ENCODE measurements around the gene MARCO. TPM values are rescaled to one million over a fixed set of nuclear protein-coding genes. Genes with fewer than 3 reads are reported as not detected.
"Not testable (repeated sequence)": the region's sequence is repeated elsewhere in the genome, so short reads cannot be mapped to it uniquely, and the experiment has no call there.

Gene MARCO
- total RNA-seq, 1 donor from 2014 or later = 22.0 TPM

GRCh38 chr2:118991554-118991953, 49.6 kb downstream of the MARCO start:
- ATAC-seq = no peak
- no peak for DNase-seq (ENCODE audit: low spot score)
- intact Hi-C loops (cut with DNase I) = no loop called here

GRCh38 chr2:118992740-118993391, 50.9 kb downstream of the MARCO start:
- intact Hi-C loops (cut with DNase I) = no loop called here
- ATAC-seq (no peak), DNase-seq (ENCODE audit: low spot score) (no peak)

DNA sequence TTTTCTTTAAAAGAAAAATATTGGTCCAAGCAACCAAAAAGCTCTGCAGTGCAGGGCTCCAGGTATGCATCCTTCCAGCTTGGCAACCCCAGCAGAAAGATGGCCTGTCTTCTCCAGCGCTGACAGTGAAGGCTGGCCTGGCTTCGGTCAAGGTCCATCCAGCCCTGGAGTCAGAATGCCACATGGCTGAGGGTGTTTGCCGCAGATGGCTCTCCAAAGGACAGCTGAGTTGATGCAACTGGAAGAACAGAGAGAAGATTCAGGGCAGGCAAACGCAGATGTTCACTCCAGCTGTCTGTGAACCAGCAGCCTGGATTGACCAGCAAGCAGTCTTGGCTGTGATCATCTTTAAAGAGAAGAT, 51.4 kb downstream of the MARCO start:
- intact Hi-C loops (cut with DNase I) = no loop called here
- ATAC-seq = no peak
- DNase-seq (ENCODE audit: low spot score) = no peak

- intact Hi-C loops (cut with DNase I) = no loop called here
- ATAC-seq = no peak
- DNase-seq (ENCODE audit: low spot score) = no peak
Measured at GRCh38 chr2:118994172-118994700, 52.2 kb downstream of the MARCO start.

DNA sequence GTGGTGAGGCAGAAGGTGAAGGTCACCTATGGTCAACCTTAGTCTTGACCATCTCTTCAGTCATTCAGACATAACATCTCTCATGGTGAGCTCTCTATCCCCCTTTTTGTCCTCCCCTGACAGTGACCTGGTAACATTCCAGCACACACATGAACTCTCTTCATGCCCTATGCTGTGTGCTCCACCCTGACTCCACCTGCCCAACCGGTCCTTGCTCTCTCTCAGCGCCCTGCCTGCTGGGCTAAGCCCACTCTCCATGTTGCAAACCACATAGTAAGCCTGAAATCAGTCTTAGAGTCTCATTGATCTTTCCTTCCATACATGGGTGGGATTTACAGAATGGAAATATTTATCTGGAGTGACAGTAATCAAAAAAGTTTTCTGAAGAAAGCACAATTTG, 52.8 kb downstream of the MARCO start:
- no peak for DNase-seq (ENCODE audit: low spot score)
- intact Hi-C loops (cut with DNase I) = no loop called here

DNA sequence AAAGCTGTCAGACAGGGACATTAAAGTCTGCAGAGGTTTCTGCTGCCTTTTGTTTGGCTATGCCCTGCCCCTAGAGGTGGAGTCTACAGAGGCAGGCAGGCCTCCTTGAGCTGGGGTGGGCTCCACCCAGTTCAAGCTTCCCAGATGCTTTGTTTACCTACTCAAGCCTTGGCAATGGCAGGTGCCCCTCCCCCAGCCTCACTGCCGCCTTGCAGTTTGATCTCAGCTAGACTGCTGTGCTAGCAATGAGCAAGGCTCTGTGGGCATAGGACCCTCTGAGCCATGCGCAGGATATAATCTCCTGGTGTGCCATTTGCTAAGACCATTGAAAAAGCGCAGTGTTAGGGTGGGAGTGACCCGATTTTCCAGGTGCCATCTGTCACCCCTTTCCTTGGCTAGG, 61.9 kb downstream of the MARCO start:
- DNase-seq (ENCODE audit: low spot score); ATAC-seq; intact Hi-C loops (cut with DNase I): not testable (repeated sequence)

More for the DNA sequence above, 52.8 kb downstream of the MARCO start:
- no peak for ATAC-seq

GRCh38 chr2:119004602-119005001, 62.6 kb downstream of the MARCO start:
- intact Hi-C loops (cut with DNase I) = no loop called here
- DNase-seq (ENCODE audit: low spot score) (no peak), ATAC-seq (no peak)

GRCh38 chr2:119005051-119005450, 63.1 kb downstream of the MARCO start:
- intact Hi-C loops (cut with DNase I) = no loop called here
- DNase-seq (ENCODE audit: low spot score) (no peak), ATAC-seq (no peak)

- no peak for DNase-seq (ENCODE audit: low spot score)
- intact Hi-C loops (cut with DNase I) = no loop called here
- ATAC-seq = no peak
Measured at GRCh38 chr2:119005555-119005954, 63.6 kb downstream of the MARCO start.

- DNase-seq (ENCODE audit: low spot score) (no peak), ATAC-seq (no peak)
- intact Hi-C loops (cut with DNase I) = no loop called here
Measured at GRCh38 chr2:119006441-119006840, 64.4 kb downstream of the MARCO start.

DNA sequence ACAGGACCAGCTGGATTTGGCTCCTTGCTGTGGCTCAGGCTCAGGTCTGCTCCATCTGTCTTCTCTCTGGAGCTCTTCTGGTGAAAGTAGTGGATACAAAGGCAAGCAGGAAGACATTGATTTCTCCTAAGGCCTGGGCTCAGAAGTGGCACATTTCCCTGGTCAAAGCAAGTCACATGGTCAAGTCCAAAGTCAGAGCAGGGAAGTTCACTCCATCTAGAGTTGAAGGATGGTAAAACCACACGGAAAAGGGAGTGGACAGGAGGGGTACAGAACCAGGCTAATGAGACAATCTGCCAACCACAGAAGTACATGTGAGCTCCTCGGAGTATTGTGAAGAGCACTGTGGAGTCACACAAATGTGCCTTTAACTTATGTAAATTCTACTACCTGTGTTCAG, 66.1 kb downstream of the MARCO start:
- intact Hi-C loops (cut with DNase I) = no loop called here
- ATAC-seq (no peak), DNase-seq (ENCODE audit: low spot score) (no peak)

DNA sequence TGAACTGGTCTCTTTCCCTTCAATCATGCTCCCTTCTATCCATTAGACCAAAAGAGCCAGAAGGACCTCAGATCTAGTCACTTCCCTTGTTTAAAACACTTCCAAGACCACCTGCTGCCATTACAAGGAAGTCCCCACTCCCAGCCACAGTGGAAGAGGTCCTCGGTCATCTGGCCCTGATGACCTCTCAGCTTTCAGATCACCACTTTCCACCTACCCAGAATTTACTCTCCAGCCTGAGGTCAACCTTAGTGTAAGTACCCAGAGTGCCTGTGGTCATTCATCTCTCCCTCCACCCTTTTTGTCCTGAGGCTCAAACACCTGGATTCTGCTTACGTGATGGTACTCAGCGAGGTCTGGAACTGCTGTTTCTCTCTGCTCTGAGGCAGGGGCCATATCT, 67.1 kb downstream of the MARCO start:
- DNase-seq (ENCODE audit: low spot score) (no peak), ATAC-seq (no peak)
- intact Hi-C loops (cut with DNase I) = no loop called here

DNA sequence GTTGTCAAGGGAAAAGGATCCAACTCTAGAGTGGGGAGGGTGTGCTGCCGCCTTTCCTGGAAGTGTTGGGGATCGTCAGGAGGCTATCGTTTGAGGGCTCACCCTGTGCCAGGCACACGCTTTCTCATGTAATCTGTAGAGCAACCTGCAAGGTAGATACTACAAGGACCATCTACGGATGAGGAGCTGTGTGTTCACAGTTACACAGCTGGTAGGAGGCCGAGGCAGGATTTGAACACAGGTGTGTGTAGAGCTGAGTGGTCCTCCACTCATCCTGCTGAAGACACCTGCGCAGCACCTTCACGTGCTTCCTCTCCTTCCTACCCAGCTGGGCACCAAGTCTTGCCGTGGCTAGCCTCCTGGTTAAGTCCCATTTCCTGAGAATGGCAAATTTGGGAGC, 68.3 kb downstream of the MARCO start:
- DNase-seq (ENCODE audit: low spot score) (no peak), ATAC-seq (no peak)
- intact Hi-C loops (cut with DNase I) = no loop called here

GRCh38 chr2:119011162-119011909, 69.3 kb downstream of the MARCO start:
- no peak for DNase-seq (ENCODE audit: low spot score)
- peak; percentile 53 for ATAC-seq
- intact Hi-C loops (cut with DNase I) = no loop called here

DNA sequence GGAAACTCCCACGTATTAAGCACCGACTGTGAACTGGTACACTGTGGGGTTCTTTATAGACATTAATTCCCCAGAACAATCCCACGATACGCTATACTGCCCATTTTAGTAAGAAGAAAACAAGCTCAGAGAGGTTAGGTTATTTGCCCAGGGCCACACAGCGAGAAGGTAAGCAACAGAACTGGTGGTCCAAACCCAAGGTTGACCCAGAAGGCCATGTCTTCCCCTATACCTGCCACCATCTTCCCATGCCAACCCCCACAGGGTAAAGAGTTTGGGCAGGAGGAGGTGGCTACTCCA, 69.9 kb downstream of the MARCO start:
- intact Hi-C loops (cut with DNase I) = no loop called here
- no peak for ATAC-seq
- DNase-seq (ENCODE audit: low spot score) = no peak

DNA sequence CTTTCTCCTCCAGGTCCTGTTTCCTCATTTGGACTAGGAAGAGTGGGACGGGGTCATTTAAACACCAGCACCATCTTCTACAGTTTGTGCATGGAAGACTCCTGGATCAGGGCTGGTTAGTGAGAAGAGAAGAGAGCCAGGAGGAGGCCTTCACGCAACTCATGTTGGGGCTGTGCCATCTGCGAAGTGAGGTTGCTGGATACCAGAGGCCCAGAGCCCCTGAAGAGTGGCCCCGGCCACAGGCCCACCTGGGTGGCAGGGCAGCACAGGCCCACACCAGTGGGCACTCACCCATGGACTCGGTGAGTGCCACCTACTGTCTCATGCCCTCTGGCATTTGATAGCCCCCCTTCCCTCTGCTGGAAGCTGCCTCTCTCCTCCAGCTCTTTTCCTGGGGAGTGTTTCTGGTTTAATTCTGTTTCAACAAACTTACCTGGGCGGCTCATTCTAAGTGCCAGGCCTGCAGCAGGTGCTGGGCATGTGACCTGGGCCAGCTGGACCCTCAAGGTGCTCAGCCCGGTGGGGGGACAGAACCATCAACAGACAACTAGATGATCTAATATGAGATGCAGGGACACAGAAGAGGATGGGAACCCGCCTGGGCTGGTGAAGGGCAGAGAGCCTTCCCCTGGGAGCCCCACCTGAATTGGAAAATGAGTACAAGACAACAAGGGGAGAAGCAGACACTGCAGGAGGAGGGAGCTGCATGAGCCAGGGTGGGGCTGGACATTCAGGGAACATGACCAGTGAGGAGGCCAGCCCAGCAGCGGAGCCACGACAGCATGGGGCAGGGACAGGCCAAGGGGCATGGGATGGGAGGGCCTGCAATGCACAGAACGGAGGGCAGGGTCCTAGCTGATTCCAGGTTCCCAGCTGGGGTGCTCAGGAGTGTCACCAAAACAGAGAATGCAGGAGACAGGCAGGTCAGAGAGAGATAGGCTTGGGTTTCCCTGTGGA, 70.6 kb downstream of the MARCO start:
- ATAC-seq (no peak), DNase-seq (ENCODE audit: low spot score) (no peak)
- intact Hi-C loops (cut with DNase I) = no loop called here

DNA sequence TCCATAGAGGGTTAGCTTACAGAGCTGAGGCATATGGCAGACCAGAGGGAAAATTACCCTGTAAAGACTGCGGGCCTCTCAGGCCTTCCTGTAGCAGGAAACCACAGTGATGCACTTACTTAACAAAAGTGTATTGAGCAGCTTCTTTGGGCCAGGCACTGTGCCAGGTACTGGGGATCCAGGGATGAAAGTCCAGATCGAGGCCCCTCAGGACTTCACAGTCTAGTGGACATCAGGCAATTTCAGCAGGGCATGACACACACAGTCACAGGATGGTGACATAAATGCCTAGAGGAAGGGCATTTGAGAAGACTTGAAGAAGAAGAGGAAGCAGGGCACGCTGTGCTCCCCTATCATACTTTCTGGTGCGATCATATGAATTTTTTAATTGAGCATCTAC, 71.7 kb downstream of the MARCO start:
- ATAC-seq (no peak), DNase-seq (ENCODE audit: low spot score) (no peak)
- intact Hi-C loops (cut with DNase I) = no loop called here

- DNase-seq (ENCODE audit: low spot score) = no peak
- intact Hi-C loops (cut with DNase I) = no loop called here
- ATAC-seq = no peak
Measured at GRCh38 chr2:119015845-119016244, 73.9 kb downstream of the MARCO start.

DNA sequence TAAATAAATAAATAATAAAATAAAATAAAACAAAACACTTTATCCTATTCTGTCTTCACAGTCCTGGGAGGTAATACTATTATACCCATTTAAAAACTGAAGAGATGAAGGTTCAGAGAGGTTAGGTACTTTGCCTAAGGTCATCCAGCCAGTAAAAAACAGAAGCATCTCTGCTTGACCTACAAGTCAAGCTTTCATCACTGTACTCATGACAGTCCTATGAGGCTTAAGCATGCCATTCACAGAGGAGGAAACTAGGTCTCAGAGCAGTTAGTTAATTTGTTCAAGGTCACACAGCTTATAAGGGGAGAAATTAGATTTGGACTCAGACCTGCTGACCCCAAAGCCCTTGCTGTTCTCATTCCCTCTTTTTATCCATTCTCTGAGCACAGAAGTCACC, 77.5 kb downstream of the MARCO start:
- DNase-seq (ENCODE audit: low spot score) = no peak
- intact Hi-C loops (cut with DNase I) = no loop called here
- ATAC-seq = no peak

DNA sequence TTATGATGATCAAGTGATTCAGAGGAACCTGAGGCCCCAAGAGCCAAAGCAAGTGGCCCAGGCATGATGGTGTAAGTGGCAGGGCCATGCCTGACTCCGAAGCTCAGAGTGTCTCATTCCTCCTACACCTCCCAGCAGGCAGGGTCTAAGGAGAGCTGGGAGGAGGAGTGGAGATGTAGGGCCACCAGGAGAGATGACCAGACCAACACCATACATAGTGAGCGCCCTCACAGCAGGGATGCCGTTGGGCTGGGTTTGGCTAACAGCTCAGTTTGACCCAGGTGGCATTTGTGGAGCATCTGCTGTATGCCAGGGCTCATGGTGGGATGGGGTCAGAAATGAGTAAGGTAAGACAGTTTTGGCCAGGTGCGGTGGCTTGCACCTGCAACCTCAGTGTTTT, 80.7 kb downstream of the MARCO start:
- ATAC-seq = no peak
- no peak for DNase-seq (ENCODE audit: low spot score)
- intact Hi-C loops (cut with DNase I) = no loop called here

Data from sciatic nerve (tissue), 2 donors.